ENCODE results near the gene CDH23. TPM values are rescaled to one million over a fixed set of nuclear protein-coding genes. Genes with fewer than 3 reads are reported as not detected.

The CDH23 gene
- total RNA-seq, 2 donors from 2014 or later = 1.7 to 11.2 TPM

GRCh38 chr10:71802715-71803488 is 406.2 kb downstream of the CDH23 start:
- no peak for ATAC-seq
- Mint-ChIP-seq H3K36me3 (no peaks in the 10 kb centered on the region), H3K9me3 (no peaks in the 10 kb centered on the region), H3K27ac (no peak overlapping the region)
- DNase-seq (ENCODE audit: low spot score in 2 of 2) = no peak

GRCh38 chr10:71804077-71804476 is 407.4 kb downstream of the CDH23 start:
- DNase-seq (ENCODE audit: low spot score in 2 of 2) (no peak), ATAC-seq (no peak)
- Mint-ChIP-seq H3K27ac (no peak overlapping the region), H3K9me3 (no peaks in the 10 kb centered on the region), H3K36me3 (no peaks in the 10 kb centered on the region)

- peak in 1 of 2 donors; percentile 27 for ATAC-seq
- Mint-ChIP-seq H3K9me3 (no peaks in the 10 kb centered on the region), H3K27ac (no peak overlapping the region), H3K36me3 (no peaks in the 10 kb centered on the region)
- DNase-seq (ENCODE audit: low spot score in 2 of 2) = no peak
These were observed 409.3 kb downstream of the CDH23 start for GRCh38 chr10:71805776-71806703.

DNA sequence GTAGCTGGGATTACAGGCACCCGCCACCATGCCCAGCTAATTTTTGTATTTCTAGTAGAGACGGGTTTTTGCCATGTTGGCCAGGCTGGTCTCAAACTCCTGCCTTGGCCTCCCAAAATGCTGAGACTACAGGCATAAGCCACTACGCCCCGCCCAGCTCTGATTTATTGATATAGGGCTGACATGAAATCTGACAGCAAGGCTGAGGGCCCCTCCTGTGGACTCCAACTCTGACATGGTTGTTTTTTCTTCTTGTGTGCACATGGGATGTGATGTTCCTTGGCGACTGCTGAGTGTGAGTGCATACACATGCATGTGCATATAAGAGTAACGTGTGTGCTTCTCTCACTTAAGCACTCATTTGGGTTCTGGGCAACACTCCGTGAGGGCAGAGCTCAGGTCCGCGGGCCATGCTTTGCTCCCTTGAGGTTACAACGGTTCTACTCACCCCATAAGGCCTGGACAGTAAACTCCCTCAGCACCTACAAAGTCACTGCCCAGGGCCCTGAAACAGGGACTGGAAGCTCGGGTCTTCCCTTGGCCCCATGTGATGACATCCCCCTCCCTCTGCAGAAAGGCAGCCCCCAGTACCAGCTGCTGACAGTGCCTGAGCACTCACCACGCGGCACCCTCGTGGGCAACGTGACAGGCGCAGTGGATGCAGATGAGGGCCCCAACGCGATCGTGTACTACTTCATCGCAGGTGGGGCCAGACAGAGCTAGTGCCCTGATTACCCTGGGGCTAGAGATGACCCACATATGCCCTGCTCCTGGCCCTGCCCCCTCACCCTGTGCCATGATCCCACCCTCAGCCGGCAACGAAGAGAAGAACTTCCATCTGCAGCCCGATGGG is 410.2 kb downstream of the CDH23 start:
- Mint-ChIP-seq H3K9me3 (no peaks in the 10 kb centered on the region), H3K36me3 (no peaks in the 10 kb centered on the region), H3K27ac (no peak overlapping the region)
- DNase-seq (ENCODE audit: low spot score in 2 of 2) (no peak), ATAC-seq (no peak)

DNA sequence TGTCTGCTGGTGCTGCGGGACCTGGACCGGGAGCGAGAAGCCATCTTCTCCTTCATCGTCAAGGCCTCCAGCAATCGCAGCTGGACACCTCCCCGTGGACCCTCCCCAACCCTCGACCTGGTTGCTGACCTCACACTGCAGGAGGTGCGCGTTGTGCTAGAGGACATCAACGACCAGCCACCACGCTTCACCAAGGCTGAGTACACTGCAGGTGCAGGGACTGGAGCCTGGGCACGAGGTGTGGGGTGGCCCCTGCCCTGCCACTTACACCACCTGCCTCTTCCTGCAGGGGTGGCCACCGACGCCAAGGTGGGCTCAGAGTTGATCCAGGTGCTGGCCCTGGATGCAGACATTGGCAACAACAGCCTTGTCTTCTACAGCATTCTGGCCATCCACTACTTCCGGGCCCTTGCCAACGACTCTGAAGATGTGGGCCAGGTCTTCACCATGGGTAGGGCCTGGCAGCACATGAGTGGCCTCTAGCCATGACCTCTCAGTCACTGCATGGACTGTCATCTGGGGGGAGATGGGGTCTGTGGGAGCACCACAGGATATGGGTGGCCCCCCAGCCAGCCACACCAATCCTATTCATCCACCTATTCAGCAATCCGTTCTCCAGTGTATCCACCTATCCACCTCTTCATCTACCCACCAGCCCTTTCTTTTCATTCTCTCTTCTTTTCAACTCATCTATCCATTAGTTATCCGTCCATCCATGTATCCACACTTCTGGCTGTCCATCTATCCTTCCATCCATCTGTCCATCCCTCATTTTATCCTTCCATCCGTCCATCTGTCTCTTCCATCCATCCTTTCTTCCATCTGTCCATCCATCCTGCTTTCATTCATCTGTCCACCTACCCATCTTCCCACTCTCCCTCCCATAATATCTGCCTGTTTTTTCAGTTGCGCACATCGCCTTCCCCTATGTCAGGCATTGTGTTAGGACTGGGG is 411.1 kb downstream of the CDH23 start:
- no peaks in the 10 kb centered on the region for H3K9me3 Mint-ChIP-seq
- no peaks in the 10 kb centered on the region for H3K36me3 Mint-ChIP-seq
- no peak for ATAC-seq
- peak overlapping the region; percentile 1 to 63 for H3K27ac Mint-ChIP-seq
- no peak for DNase-seq (ENCODE audit: low spot score in 2 of 2)

- Mint-ChIP-seq H3K9me3 (no peaks in the 10 kb centered on the region), H3K27ac (no peak overlapping the region)
- no peak for ATAC-seq
These were observed 412.9 kb downstream of the CDH23 start for GRCh38 chr10:71809628-71810027.

GRCh38 chr10:71810048-71810750 is 413.5 kb downstream of the CDH23 start:
- Mint-ChIP-seq H3K9me3 (no peaks in the 10 kb centered on the region), H3K27ac (peak overlapping the region in 1 of 2 donors; percentile 41), H3K36me3 (no peaks in the 10 kb centered on the region)
- no peak for DNase-seq (ENCODE audit: low spot score in 2 of 2)
- no peak for ATAC-seq

More at GRCh38 chr10:71809628-71810027, 412.9 kb downstream of the CDH23 start:
- no peak for DNase-seq (ENCODE audit: low spot score in 2 of 2)
- H3K36me3 Mint-ChIP-seq = no peaks in the 10 kb centered on the region

DNA sequence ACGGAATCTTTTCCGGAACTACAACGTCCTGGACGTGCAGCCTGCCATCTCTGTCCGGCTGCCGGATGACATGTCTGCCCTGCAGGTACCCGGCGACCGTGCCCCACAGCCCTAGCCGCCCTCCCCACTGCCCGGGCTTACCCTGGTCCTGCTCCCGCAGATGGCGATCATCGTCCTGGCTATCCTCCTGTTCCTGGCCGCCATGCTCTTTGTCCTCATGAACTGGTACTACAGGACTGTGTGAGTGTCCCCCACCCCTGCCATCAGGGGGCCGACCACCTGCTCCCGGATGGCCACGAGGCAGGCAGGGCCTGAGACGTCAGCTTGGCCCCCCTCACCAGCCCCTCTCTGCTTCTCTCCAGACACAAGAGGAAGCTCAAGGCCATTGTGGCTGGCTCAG is 414.6 kb downstream of the CDH23 start:
- H3K9me3 Mint-ChIP-seq = no peaks in the 10 kb centered on the region
- H3K36me3 Mint-ChIP-seq = no peaks in the 10 kb centered on the region
- ATAC-seq (no peak), DNase-seq (ENCODE audit: low spot score in 2 of 2) (no peak)
- H3K27ac Mint-ChIP-seq = no peak overlapping the region

- Mint-ChIP-seq H3K9me3 (no peaks in the 10 kb centered on the region), H3K27ac (no peak overlapping the region), H3K36me3 (no peaks in the 10 kb centered on the region)
- DNase-seq (ENCODE audit: low spot score in 2 of 2) (peak; percentile 75 to 85), ATAC-seq (peak; percentile 93)
These were observed 415.5 kb downstream of the CDH23 start for GRCh38 chr10:71812016-71812912.

DNA sequence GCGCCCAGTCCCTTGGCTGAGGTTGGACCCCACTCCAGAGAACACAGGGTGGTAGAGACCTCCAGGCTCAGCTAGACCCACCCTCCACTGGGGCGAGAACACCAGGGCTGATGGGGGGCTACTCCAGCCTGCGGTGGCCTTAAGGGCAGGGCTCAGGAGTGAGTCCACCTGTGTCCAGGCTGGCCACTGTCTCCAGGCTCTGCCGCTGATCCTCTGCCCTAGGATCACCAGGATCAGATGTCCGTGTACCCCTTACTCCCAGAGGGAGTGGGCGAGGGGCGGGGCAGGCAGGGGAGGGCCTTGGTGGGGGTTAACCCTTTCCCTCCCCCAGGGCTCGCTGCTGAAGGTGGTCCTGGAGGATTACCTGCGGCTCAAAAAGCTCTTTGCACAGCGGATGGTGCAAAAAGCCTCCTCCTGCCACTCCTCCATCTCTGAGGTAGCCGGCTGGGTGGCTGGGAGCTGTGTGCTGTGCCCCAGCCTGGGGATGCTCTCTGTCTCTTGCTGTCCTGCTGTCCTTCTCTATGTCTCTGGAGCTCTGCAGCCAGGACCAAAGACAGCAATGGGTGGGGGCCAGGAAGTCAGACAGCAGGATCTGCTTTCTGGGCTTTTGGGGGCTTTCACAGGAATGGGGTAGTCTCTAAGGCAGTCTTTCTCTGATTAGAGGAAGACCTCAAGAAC is 416.3 kb downstream of the CDH23 start:
- no peaks in the 10 kb centered on the region for H3K36me3 Mint-ChIP-seq
- peak overlapping the region in 1 of 2 donors; percentile 29 for H3K27ac Mint-ChIP-seq
- ATAC-seq = no peak

DNA sequence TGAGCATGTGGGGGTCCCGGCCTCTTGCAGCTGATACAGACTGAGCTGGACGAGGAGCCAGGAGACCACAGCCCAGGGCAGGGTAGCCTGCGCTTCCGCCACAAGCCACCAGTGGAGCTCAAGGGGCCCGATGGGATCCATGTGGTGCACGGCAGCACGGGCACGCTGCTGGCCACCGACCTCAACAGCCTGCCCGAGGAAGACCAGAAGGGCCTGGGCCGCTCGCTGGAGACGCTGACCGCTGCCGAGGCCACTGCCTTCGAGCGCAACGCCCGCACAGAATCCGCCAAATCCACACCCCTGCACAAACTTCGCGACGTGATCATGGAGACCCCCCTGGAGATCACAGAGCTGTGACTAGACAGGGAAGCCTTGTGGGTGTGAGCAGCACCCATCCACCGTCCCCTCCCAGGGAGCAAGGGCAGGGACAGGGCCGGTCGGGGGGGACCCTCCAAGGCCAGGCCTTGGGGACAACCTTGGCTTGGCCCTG is 418.2 kb downstream of the CDH23 start:
- H3K27ac Mint-ChIP-seq = no peak overlapping the region

More for the DNA sequence above, 416.3 kb downstream of the CDH23 start:
- no peak for DNase-seq (ENCODE audit: low spot score in 2 of 2)
- H3K9me3 Mint-ChIP-seq = no peaks in the 10 kb centered on the region

DNA sequence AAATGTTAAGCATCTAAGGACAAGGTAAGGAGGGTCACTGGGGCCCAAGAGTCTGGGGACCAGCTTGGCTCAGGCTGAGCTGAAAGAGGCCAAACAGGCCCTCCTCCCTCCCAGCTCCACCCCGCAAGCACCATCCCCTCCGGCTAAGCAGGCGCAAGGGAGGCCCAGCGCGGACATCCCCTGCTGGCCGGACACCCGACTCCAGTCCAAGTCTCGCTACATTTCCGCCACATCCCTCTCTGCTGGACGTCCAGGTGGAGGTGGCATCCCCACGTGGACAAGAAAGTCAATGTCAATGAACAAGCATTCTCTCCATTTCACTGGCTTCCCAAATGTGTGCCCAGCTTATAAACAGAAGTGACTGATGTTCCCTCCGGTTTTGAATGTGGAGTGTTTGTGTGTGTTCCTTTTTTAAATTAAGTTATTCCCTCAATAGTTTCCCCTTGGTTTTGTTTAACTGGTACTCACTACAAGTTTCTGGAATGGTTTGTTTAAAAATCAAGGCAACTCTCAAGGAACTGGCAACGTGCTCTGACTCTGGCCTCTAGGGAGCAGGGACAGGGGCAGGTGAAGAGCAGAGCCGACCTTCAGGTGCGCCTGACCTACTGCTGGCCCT is 418.9 kb downstream of the CDH23 start:
- H3K9me3 Mint-ChIP-seq = no peaks in the 10 kb centered on the region
- peak overlapping the region in 1 of 2 donors; percentile 85 for H3K27ac Mint-ChIP-seq
- ATAC-seq (no peak), DNase-seq (ENCODE audit: low spot score in 2 of 2) (no peak)
- H3K36me3 Mint-ChIP-seq = peaks cover 0 to under 1% of the 10 kb centered on the region in 2 donors

More for the DNA sequence above, 418.2 kb downstream of the CDH23 start:
- ATAC-seq (no peak), DNase-seq (ENCODE audit: low spot score in 2 of 2) (no peak)
- H3K36me3 Mint-ChIP-seq = no peaks in the 10 kb centered on the region
- no peaks in the 10 kb centered on the region for H3K9me3 Mint-ChIP-seq

DNA sequence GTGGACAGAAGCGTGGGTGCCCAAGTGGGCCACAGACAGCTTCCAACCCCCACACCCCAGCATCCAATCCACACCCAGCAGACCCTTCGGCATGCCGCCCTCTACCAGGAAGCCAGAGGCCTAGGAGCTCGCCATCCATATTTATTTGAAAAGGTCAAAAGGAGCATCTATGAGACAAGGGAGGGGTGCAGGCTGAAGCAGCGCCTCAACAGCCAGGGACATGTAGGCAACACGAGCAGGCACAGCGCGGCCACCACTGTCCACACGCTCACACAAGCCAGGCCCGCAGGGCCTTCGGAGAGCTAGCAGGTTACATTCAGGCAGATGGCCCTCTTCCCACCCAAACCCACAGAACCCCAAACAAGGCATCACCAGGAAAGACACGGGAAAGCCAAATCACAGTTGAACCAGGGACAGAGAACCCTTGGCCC is 419.7 kb downstream of the CDH23 start:
- H3K36me3 Mint-ChIP-seq = peaks cover 0 to 6% of the 10 kb centered on the region in 2 donors
- DNase-seq (ENCODE audit: low spot score in 2 of 2) (no peak), ATAC-seq (no peak)
- H3K27ac Mint-ChIP-seq = peak overlapping the region; percentile 25 to 64
- H3K9me3 Mint-ChIP-seq = no peaks in the 10 kb centered on the region
